ENCODE results near the gene PLSCR5.

The PLSCR5 gene

GRCh38 chr3:146544002-146544928, 60.9 kb downstream of the PLSCR5 start, which contains the start of gene PLSCR1:
Gene PLSCR1, minus strand, starts transcription at chr3:146544607. Its CDS starts 8,055 bp downstream, at chr3:146536552.
- Mint-ChIP-seq H3K4me1 (peaks cover 51% of the 10 kb centered on the region), H3K27me3 (no peaks in the 10 kb centered on the region), H3K4me3 (peak within 1 kb of the TSS; percentile 88), H3K36me3 (ENCODE audit: low read depth) (peaks cover 8% of the 10 kb centered on the region), H3K9me3 (no peaks in the 10 kb centered on the region), H3K27ac (peak within 1 kb of the TSS; percentile 83)
- DNase-seq (peak; percentile 83), ATAC-seq (peak; percentile 91)

GRCh38 chr3:146543461-146544001, 61.6 kb downstream of the PLSCR5 start:
- Mint-ChIP-seq H3K36me3 (ENCODE audit: low read depth) (peaks cover 12% of the 10 kb centered on the region), H3K27me3 (no peaks in the 10 kb centered on the region), H3K4me1 (peaks cover 53% of the 10 kb centered on the region), H3K4me3 (peak overlapping the region; percentile 88), H3K27ac (peak overlapping the region; percentile 83), H3K9me3 (no peaks in the 10 kb centered on the region)
- no peak for ATAC-seq
- DNase-seq, result no peak

GRCh38 chr3:146542978-146543377, 62.2 kb downstream of the PLSCR5 start:
- Mint-ChIP-seq H3K27me3 (no peaks in the 10 kb centered on the region), H3K4me1 (peaks cover 53% of the 10 kb centered on the region), H3K27ac (peak overlapping the region; percentile 83), H3K4me3 (peak overlapping the region; percentile 88), H3K9me3 (no peaks in the 10 kb centered on the region), H3K36me3 (ENCODE audit: low read depth) (peaks cover 15% of the 10 kb centered on the region)
- no peak for DNase-seq
- ATAC-seq, result no peak

- Mint-ChIP-seq H3K27me3 (no peaks in the 10 kb centered on the region), H3K36me3 (ENCODE audit: low read depth) (peaks cover 21% of the 10 kb centered on the region), H3K9me3 (no peaks in the 10 kb centered on the region), H3K4me1 (peaks cover 52% of the 10 kb centered on the region), H3K27ac (peak overlapping the region; percentile 17), H3K4me3 (peak overlapping the region; percentile 88)
- DNase-seq, result no peak
- no peak for ATAC-seq
Observed at GRCh38 chr3:146542179-146542578, 63.0 kb downstream of the PLSCR5 start.

GRCh38 chr3:146540978-146541377, 64.2 kb downstream of the PLSCR5 start:
- Mint-ChIP-seq H3K27me3 (no peaks in the 10 kb centered on the region), H3K27ac (no peak overlapping the region), H3K36me3 (ENCODE audit: low read depth) (peaks cover 28% of the 10 kb centered on the region), H3K4me3 (peak overlapping the region; percentile 88), H3K9me3 (no peaks in the 10 kb centered on the region), H3K4me1 (peaks cover 53% of the 10 kb centered on the region)
- ATAC-seq (no peak), DNase-seq (no peak)

- no peaks in the 10 kb centered on the region for H3K9me3 Mint-ChIP-seq
- no peaks in the 10 kb centered on the region for H3K27me3 Mint-ChIP-seq
- ATAC-seq, result no peak
- no peak overlapping the region for H3K27ac Mint-ChIP-seq
- H3K4me3 Mint-ChIP-seq, result no peak overlapping the region
- peaks cover 53% of the 10 kb centered on the region for H3K4me1 Mint-ChIP-seq
- H3K36me3 Mint-ChIP-seq (ENCODE audit: low read depth), result peaks cover 28% of the 10 kb centered on the region
- DNase-seq, result no peak
Observed at GRCh38 chr3:146540236-146540635, 64.9 kb downstream of the PLSCR5 start.

- Mint-ChIP-seq H3K4me1 (peaks cover 57% of the 10 kb centered on the region), H3K27ac (no peak overlapping the region), H3K4me3 (no peak overlapping the region), H3K9me3 (no peaks in the 10 kb centered on the region), H3K36me3 (ENCODE audit: low read depth) (peaks cover 34% of the 10 kb centered on the region), H3K27me3 (no peaks in the 10 kb centered on the region)
- ATAC-seq (no peak), DNase-seq (no peak)
Observed at GRCh38 chr3:146539315-146539714, 65.8 kb downstream of the PLSCR5 start.

GRCh38 chr3:146537603-146538002, 67.5 kb downstream of the PLSCR5 start:
- H3K4me3 Mint-ChIP-seq, result no peak overlapping the region
- ATAC-seq (no peak), DNase-seq (no peak)
- H3K27me3 Mint-ChIP-seq, result no peaks in the 10 kb centered on the region
- H3K9me3 Mint-ChIP-seq, result no peaks in the 10 kb centered on the region
- H3K36me3 Mint-ChIP-seq (ENCODE audit: low read depth), result peaks cover 41% of the 10 kb centered on the region
- H3K27ac Mint-ChIP-seq, result no peak overlapping the region
- peaks cover 55% of the 10 kb centered on the region for H3K4me1 Mint-ChIP-seq

- no peaks in the 10 kb centered on the region for H3K27me3 Mint-ChIP-seq
- peaks cover 47% of the 10 kb centered on the region for H3K4me1 Mint-ChIP-seq
- H3K27ac Mint-ChIP-seq, result no peak overlapping the region
- ATAC-seq, result no peak
- H3K36me3 Mint-ChIP-seq (ENCODE audit: low read depth), result peaks cover 44% of the 10 kb centered on the region
- no peak overlapping the region for H3K4me3 Mint-ChIP-seq
- no peaks in the 10 kb centered on the region for H3K9me3 Mint-ChIP-seq
- no peak for DNase-seq
Observed at GRCh38 chr3:146536681-146537080, 68.5 kb downstream of the PLSCR5 start.
